Measurements from ENCODE around the gene KDELR1.
"Not testable (repeated sequence)": the region's sequence is repeated elsewhere in the genome, so short reads cannot be mapped to it uniquely, and the experiment has no call there.

KDELR1 gene

GRCh38 chr19:48397263-48398101, 6.1 kb upstream of the KDELR1 start:
- no peak for DNase-seq

- no peak for DNase-seq
Measured at GRCh38 chr19:48396824-48397176, 5.4 kb upstream of the KDELR1 start.

GRCh38 chr19:48396016-48396823, 4.9 kb upstream of the KDELR1 start:
- DNase-seq: no peak

GRCh38 chr19:48395499-48395898, 4.1 kb upstream of the KDELR1 start:
- no peak for DNase-seq

GRCh38 chr19:48395170-48395455, 3.8 kb upstream of the KDELR1 start:
- DNase-seq: no peak

- no peak for DNase-seq
Measured at GRCh38 chr19:48394331-48395169, 3.2 kb upstream of the KDELR1 start.

GRCh38 chr19:48393559-48394330, 2.4 kb upstream of the KDELR1 start, which contains the start of gene GRIN2D:
GRIN2D (plus strand) TSS chr19:48393668; CDS start chr19:48398393, 4,725 bp downstream.
- DNase-seq: no peak

- no peak for DNase-seq
Measured at GRCh38 chr19:48392860-48393558, 1.7 kb upstream of the KDELR1 start.

- DNase-seq: not testable (repeated sequence)
Measured at GRCh38 chr19:48392006-48392344, 624 bp upstream of the KDELR1 start.

- DNase-seq: peak; percentile 69 to 71
Measured at GRCh38 chr19:48390188-48391099, 907 bp downstream of the KDELR1 start.

GRCh38 chr19:48386981-48387380, 4.4 kb downstream of the KDELR1 start:
- DNase-seq: no peak

GRCh38 chr19:48385461-48386087, 5.8 kb downstream of the KDELR1 start:
- DNase-seq: no peak

GRCh38 chr19:48382286-48382685, 9.1 kb downstream of the KDELR1 start:
- no peak for DNase-seq

- DNase-seq: no peak
Measured at GRCh38 chr19:48381178-48381950, 10.0 kb downstream of the KDELR1 start.

GRCh38 chr19:48379058-48379457, 12.3 kb downstream of the KDELR1 start:
- DNase-seq: no peak

GRCh38 chr19:48378194-48378570, 13.2 kb downstream of the KDELR1 start:
- no peak for DNase-seq

GRCh38 chr19:48373567-48373966, 17.8 kb downstream of the KDELR1 start:
- no peak for DNase-seq

- no peak for DNase-seq
Measured at GRCh38 chr19:48372904-48373303, 18.4 kb downstream of the KDELR1 start.

- not testable (repeated sequence) for DNase-seq
Measured at GRCh38 chr19:48371771-48372170, 19.6 kb downstream of the KDELR1 start.

- DNase-seq: no peak
Measured at GRCh38 chr19:48371367-48371766, 20.0 kb downstream of the KDELR1 start.

Data from stimulated activated CD4-positive, alpha-beta T cell treated with anti-CD3 and anti-CD28 coated beads, Interleukin-2, amount 100 ng/mL, for 24 hours (primary cell).